Testis (tissue), 3 donors: ENCODE data around the gene SHC2. TPM values are rescaled to one million over a fixed set of nuclear protein-coding genes. Genes with fewer than 3 reads are reported as not detected.
A peak's percentile ranks its signal among the peaks of the same experiment; 100 is the strongest.

ENCODE experiments used
- DNase-seq: peaks from one replicate; pipeline ENCODE4 v3.0.0-alpha.2; 2019
- H3K27ac ChIP-seq, 2 donors: fragments of 200-600 bp; sonication (generic); one replicate each; pipeline ENCODE4 v1.5.1; 2019
- H3K27me3 ChIP-seq: fragments of 200-600 bp; sonication (generic); one replicate; pipeline ENCODE4 v1.5.1; 2019
- H3K36me3 ChIP-seq: fragments of 200-600 bp; sonication (generic); one replicate; pipeline ENCODE4 v1.5.1; 2017; ENCODE audit warnings: low read depth; ENCODE audit errors: missing control alignments
- H3K4me1 ChIP-seq: fragments of 200-600 bp; sonication (generic); one replicate; pipeline ENCODE4 v1.5.1; 2019
- H3K4me3 ChIP-seq, 2 donors: fragments of 200-600 bp; sonication (generic); one replicate each; pipeline ENCODE4 v1.5.1; 2017 to 2019
- H3K9me3 ChIP-seq: fragments of 200-600 bp; sonication (generic); one replicate; pipeline ENCODE4 v1.5.1; 2017
- POLR2A ChIP-seq: fragments of 450-650 bp; IDR thresholded peaks from one replicate; pipeline ENCODE4 v1.6.1; 2017; ENCODE audit warnings: antibody characterized with exemption, mild to moderate bottlenecking, moderate library complexity
- WGBS, 2 donors: methylation state at CpG; one replicate each; pipeline ENCODE4 v1.1.5; 2018; 5-methylcytosine and 5-hydroxymethylcytosine counted together
- intact Hi-C: fragments of 100-400 bp; cut with DNase I; formaldehyde crosslinking; loops from one replicate; pipeline ENCODE4 v1.15.1; 2023; ENCODE audit warnings: low total_unique reads
- polyA plus RNA-seq: library from polyadenylated mRNA; stranded (reverse); fragments of 350-450 nt; fragmentation: Illumina TruSeq; extraction: RNeasy Lipid Tissue Mini Kit (QIAGEN cat#74804); gene quantifications from one replicate; pipeline ENCODE4 v1.2.3, GENCODE V29; 2014; ENCODE audit warnings: low read depth, low replicate concordance; ENCODE audit not compliant: insufficient read depth
- total RNA-seq, 2 donors: library from RNA; depleted of rRNA; stranded (reverse); fragments of >200 nt; gene quantifications; one replicate each; pipeline ENCODE4 v1.2.3, GENCODE V29; 2016
- TF ChIP-seq, protein P1 (sequence below), 3 experiments: fragments of 450-650 bp in 2 of 3; fragments of 200-600 bp in 1 of 3; sonication (generic) in 1 of 3; IDR thresholded peaks; one replicate each; pipeline ENCODE4 v1.5.1; 2016 to 2019; ENCODE audit warnings: antibody characterized with exemption in 3 of 3, mild to moderate bottlenecking in 2 of 3, moderate library complexity in 1 of 3

Gene SHC2
- total and polyA plus RNA-seq, 3 donors from 2014 or later = 26.7 to 67.3 (median 57.8) TPM

DNA sequence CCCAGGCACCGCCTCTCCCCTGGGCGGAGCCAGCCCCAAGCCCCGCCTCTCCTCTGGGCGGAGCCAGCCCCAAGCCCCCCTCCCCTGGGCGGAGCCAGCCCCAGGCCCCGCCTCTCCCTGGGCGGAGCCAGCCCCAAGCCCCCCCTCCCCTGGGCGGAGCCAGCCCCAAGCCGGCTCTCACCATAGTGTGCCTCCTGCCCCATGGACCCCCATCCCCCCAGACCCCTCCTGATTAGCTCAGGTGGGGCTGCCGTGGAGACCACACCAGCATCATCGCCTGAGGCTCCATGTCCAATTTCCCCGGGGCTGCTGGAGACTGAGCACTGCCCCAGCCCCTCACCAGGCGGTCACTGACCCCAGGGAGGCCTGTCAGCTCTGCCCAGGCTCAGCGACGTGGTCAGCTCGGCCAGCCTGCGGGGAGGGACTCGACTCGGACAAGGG, 31.3 kb upstream of the SHC2 start:
- H3K4me1 ChIP-seq = peaks cover 16% of the 10 kb centered on the region
- H3K9me3 ChIP-seq = no peaks in the 10 kb centered on the region
- H3K27me3 ChIP-seq = no peaks in the 10 kb centered on the region
- DNase-seq = no peak
- 63 to 74% methylated on average over 6 to 8 of the region's 19 CpGs for WGBS, 2 donors
- no peak overlapping the region for H3K4me3 ChIP-seq
- H3K36me3 ChIP-seq = no peaks in the 10 kb centered on the region
- no peak for TF ChIP-seq POLR2A
- intact Hi-C loops = no loop called here
- H3K27ac ChIP-seq = no peak overlapping the region

DNA sequence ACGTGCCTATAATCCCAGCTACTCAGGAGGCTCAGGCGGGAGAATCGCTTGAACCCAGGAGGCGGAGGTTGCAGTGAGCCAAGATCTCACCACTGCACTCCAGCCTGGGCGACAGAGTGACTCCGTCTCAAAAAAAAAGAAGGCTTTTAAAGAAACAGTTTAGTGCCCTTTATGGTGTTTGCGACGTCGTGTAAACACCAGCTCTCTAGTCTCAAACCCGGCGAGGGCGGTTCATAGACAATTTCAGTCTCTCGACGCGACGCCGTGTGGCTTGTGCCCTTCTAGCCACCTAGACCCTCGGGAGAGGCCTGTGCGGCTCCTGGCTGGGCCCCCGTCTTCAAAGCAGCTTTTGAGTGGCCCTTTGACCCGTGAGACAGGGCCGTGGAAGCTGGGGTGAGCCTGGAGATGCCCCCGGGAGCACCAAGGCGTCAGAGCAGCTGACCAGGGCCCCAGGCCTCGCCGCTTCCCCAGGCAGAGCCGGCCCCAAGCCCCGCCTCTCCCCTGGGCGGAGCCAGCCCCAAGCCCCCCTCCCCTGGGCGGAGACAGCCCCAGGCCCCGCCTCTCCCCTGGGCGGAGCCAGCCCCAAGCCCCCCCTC, 30.4 kb upstream of the SHC2 start:
- H3K27ac ChIP-seq = no peak overlapping the region
- peaks cover 15% of the 10 kb centered on the region for H3K4me1 ChIP-seq
- no peaks in the 10 kb centered on the region for H3K36me3 ChIP-seq
- intact Hi-C loops = no loop called here
- H3K27me3 ChIP-seq = no peaks in the 10 kb centered on the region
- H3K4me3 ChIP-seq = no peak overlapping the region
- DNase-seq = peak; percentile 46
- H3K9me3 ChIP-seq = no peaks in the 10 kb centered on the region
- no peak for TF ChIP-seq POLR2A
- TF ChIP-seq, protein P1, sequence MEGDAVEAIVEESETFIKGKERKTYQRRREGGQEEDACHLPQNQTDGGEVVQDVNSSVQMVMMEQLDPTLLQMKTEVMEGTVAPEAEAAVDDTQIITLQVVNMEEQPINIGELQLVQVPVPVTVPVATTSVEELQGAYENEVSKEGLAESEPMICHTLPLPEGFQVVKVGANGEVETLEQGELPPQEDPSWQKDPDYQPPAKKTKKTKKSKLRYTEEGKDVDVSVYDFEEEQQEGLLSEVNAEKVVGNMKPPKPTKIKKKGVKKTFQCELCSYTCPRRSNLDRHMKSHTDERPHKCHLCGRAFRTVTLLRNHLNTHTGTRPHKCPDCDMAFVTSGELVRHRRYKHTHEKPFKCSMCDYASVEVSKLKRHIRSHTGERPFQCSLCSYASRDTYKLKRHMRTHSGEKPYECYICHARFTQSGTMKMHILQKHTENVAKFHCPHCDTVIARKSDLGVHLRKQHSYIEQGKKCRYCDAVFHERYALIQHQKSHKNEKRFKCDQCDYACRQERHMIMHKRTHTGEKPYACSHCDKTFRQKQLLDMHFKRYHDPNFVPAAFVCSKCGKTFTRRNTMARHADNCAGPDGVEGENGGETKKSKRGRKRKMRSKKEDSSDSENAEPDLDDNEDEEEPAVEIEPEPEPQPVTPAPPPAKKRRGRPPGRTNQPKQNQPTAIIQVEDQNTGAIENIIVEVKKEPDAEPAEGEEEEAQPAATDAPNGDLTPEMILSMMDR (IDR thresholded peaks at IDR 0.05) = no peak
- WGBS, 2 donors = 57 to 70% methylated on average over 24 to 30 of the region's 32 CpGs

DNA sequence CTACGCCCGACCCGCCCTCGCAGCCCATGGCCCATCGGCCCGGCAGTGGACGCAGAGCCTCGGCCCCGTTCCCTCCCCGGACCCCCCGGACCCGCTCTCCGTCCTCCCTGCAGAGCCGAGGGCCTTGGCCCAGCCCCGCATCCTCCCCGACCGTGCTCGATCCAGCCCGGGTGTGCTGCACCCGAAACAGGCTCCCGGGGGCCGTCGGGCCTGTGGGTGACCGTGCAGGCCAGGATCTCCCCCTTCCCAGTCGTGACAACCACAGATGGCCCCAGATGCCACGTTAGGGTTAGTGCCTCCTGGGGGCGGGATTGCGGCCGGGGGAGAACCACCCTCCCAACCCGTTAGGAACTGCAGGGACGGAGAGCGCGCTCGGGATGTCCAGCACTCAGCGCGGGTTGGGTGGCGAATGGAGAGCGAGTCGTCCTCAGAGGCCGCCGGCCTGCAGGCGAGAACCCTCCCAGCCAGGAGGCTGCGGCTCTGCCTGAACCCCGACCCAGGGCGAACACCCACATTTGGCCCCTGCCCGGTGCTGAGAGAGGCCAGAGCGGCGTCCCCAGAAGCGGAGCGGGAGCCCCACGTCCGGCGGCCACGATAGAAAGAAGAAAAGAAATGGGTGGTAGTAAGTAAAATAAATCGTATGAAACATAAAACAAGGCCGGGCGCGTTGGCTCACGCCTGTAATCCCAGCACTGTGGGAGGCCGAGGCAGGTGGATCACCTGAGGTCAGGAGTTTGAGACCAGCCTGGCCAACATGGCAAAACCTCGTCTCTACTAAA, 28.8 kb upstream of the SHC2 start:
- intact Hi-C loops = no loop called here
- no peaks in the 10 kb centered on the region for H3K36me3 ChIP-seq
- H3K4me3 ChIP-seq = peak overlapping the region; percentile 82 to 94
- no peak for TF ChIP-seq POLR2A
- TF ChIP-seq, protein P1 (IDR thresholded peaks at IDR 0.05) = no peak
- peak overlapping the region; percentile 71 to 97 for H3K27ac ChIP-seq
- H3K27me3 ChIP-seq = no peaks in the 10 kb centered on the region
- peaks cover 13% of the 10 kb centered on the region for H3K4me1 ChIP-seq
- no peak for DNase-seq
- H3K9me3 ChIP-seq = no peaks in the 10 kb centered on the region
- 24 to 29% methylated on average over 23 to 47 of the region's 61 CpGs for WGBS, 2 donors

DNA sequence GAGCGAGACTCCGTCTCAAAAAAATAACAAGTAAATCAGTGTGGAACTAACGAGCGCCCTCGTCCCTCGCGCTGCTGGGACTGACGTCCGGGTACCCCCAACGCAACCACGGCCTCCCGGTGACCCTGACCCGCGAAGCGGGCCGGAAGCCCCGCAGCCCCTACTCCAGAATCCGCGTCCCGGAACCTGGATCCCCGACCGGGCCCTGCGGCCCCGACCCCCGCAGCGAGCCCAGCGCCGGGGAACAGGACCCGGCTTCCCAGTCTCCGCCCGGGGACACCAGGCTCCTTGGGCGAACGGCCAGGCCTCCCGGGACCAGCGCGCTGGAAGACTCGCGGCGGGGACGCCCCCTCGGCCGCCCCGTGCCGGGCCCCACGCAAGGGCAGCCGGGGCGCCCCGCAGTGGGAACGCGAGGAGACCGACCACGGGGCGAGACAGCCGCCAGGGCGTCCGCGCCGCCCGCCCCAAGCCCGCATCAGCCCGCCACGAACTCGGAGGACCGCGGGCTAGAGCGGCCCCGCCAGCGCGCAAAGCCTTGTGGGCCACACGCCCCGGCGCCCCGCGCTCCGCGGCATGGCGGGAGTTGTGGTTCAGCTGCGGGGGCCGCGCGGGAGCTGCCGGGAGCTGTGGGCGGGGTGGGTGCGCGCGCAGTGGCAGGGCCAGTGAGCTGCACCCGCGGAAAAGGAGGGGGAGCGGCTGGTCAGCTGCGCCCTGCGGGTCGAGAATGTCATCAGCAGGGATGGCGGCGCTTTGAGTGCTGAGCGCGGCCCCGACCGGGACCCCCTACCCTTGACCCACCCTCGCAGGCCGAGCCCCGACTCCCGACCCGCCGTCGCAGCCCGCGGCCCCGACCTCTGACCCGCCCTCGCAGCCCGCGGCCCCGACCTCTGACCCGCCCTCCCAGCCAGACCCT, 27.9 kb upstream of the SHC2 start:
- Histone ChIP-seq H3K36me3 (no peaks in the 10 kb centered on the region), H3K27ac (peak overlapping the region; percentile 71 to 97), H3K9me3 (no peaks in the 10 kb centered on the region), H3K4me1 (peaks cover 13% of the 10 kb centered on the region), H3K27me3 (no peaks in the 10 kb centered on the region), H3K4me3 (peak overlapping the region; percentile 82 to 94)
- peak; percentile 94 for DNase-seq
- intact Hi-C loops = no loop called here
- no peak for TF ChIP-seq POLR2A
- TF ChIP-seq, protein P1 (IDR thresholded peaks at IDR 0.05) = peak in 2 of 3 experiments; percentile 35 to 37
- WGBS, 2 donors = 2 to 6% methylated on average over 2 to 35 of the region's 114 CpGs
